GM12865 (cell line): Measurements from ENCODE around the gene SLITRK5.

ENCODE experiments used
- DNase-seq: peaks from one replicate; pipeline ENCODE4 v3.0.0; 2010; ENCODE audit warnings: low read depth
- H3K4me3 ChIP-seq: 2 replicates; pipeline ENCODE4 v1.5.1; 2011; ENCODE audit warnings: mild to moderate bottlenecking, low read depth, low read length, control low read depth
- CTCF ChIP-seq: IDR thresholded peaks from 2 replicates; pipeline ENCODE4 v1.5.1; 2011; ENCODE audit warnings: low read length, control low read depth, low read depth, inconsistent platforms; ENCODE audit not compliant: insufficient read depth; ENCODE audit errors: missing control alignments

Gene SLITRK5

GRCh38 chr13:87677496-87678371 lies 6.6 kb downstream of the SLITRK5 start:
- no peak for DNase-seq
- TF ChIP-seq CTCF = no peak
- H3K4me3 ChIP-seq = no peak overlapping the region

- no peak for DNase-seq
- no peak for TF ChIP-seq CTCF
- no peak overlapping the region for H3K4me3 ChIP-seq
Measured at GRCh38 chr13:87678372-87678752, 7.2 kb downstream of the SLITRK5 start.

GRCh38 chr13:87680298-87680697 lies 9.1 kb downstream of the SLITRK5 start:
- no peak overlapping the region for H3K4me3 ChIP-seq
- TF ChIP-seq CTCF = no peak
- no peak for DNase-seq

- TF ChIP-seq CTCF = no peak
- H3K4me3 ChIP-seq = no peak overlapping the region
- no peak for DNase-seq
Measured at GRCh38 chr13:87684850-87685742, 13.9 kb downstream of the SLITRK5 start.

GRCh38 chr13:87696458-87696857 lies 25.3 kb downstream of the SLITRK5 start:
- TF ChIP-seq CTCF = no peak
- H3K4me3 ChIP-seq = no peak overlapping the region
- DNase-seq = no peak

- TF ChIP-seq CTCF = no peak
- no peak overlapping the region for H3K4me3 ChIP-seq
- no peak for DNase-seq
Measured at GRCh38 chr13:87698268-87698667, 27.1 kb downstream of the SLITRK5 start.
